Skin of body (tissue), 2 donors: Measurements from ENCODE around the gene WDR36. TPM values are rescaled to one million over a fixed set of nuclear protein-coding genes. Genes with fewer than 3 reads are reported as not detected.

Experiments
- DNase-seq: peaks from one replicate; lab custom pipeline; 2025; lab: John Stamatoyannopoulos, UW
- total RNA-seq: library from RNA; depleted of rRNA; stranded (reverse); fragments of >200 nt; gene quantifications from one replicate; pipeline ENCODE4 v1.2.3, GENCODE V29; 2014

Gene WDR36
- total RNA-seq, 1 donor from 2014 or later, result 33.7 TPM

DNA sequence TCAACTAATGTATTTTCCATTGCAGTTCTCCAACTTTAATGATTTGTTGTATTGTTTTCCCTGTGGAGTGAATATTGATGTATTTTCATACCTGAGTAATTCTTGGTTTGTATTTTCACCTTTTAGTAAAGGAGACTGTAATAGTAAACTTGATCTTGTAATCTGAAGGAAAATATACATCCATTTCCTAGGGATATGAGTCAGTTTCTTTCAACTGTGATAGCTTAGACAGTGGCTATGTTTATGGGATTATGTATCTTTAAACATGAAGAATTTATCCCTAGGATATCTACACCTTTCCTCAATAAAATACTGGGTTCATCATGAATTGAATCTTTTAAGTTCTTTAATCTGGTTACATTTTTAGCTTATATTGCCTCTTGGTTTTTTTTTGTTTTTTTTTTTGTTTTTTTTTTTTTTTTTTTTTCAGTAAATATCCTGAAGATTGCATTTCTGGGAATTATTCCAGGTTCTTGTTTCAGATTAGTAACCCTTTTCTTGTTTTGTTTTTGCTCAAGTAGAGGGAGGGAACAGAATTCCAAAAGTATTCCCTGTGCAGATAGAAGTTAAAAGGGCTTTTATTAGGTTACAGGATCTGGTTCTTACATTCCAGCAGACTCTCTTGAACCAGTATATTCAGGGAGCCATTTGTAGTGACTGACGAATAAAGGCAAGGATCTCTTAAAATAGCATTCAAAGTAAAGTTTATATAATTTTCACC lies 7.1 kb downstream of the WDR36 start:
- DNase-seq, result no peak

GRCh38 chr5:111106320-111106948 lies 14.3 kb downstream of the WDR36 start:
- no peak for DNase-seq

- DNase-seq, result no peak
Observed at GRCh38 chr5:111107371-111107770, 15.2 kb downstream of the WDR36 start.

DNA sequence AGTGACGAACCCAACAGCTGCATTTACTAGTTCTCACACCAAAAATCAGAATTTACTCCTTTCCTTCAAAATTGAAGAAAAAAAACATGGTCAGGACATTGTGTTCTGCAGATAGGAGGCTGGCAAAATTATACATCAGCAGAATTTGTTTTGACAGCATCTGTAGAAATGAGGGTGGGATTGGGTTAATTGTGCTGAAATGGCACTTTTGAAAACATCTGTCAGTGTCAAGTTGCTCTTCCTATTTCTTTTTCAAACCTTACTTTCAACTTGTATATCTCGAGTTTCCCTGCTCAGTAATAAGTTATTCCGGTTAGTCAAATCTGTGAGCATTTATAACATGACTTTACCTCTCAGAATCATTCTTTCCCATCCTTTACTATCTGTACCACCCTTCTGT lies 19.8 kb downstream of the WDR36 start:
- no peak for DNase-seq

GRCh38 chr5:111113678-111114077 lies 21.5 kb downstream of the WDR36 start:
- no peak for DNase-seq

DNA sequence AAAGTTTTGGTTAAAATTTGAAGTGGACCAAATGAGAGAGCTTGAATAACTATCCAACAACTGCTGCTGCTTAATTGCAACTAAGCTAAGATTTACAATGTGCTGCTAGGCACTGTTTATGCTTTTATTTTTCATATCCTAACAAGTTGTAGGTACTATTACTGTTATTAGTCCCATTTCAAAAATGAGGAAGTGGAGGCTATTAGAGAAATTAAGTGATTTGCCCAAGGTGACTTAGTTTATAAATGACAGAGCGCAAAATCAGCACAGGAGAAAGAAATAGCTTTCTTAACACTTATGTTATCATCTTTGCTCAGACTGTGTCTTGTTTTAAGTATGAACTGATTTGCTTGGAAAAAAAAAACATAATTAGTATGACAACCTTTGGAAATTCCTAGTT lies 23.1 kb downstream of the WDR36 start:
- DNase-seq, result no peak

DNA sequence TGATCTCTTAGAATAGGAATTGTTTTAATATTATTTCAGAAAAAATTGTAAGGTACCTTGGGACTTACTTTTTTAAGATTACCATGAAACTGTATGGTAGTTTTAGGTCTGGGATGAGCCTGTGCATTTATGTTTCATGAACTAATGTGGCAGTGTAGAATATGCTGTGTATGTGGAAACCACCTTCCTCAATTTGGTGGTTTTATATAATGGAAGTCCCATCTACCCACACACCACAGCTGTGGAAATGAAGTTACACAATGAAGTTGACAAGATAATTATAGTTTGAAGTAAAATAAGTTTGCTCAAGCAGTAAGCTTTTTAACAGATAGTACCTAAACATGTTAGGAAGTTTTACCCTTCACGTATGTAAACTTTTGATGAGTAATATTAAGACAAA lies 24.4 kb downstream of the WDR36 start:
- DNase-seq, result no peak

DNA sequence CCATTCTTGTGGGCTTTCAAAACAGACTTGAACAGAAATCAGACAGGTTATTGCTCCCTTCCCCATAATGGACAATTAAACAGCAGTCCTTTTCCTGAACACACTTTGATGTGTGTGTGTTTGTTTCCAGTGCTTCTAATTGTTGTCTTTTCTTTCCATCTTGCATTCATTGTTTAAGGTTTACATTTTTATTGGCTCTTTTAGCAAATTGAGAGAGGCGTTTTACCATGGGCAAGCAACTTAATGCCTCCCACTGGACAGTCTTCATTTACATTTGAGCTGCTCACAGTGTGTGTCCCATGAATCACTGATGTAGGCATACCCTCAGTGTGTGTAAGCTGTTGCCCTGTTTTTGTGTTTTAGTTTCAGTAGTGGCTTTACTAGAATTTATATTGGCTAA lies 25.0 kb downstream of the WDR36 start:
- DNase-seq, result no peak

DNA sequence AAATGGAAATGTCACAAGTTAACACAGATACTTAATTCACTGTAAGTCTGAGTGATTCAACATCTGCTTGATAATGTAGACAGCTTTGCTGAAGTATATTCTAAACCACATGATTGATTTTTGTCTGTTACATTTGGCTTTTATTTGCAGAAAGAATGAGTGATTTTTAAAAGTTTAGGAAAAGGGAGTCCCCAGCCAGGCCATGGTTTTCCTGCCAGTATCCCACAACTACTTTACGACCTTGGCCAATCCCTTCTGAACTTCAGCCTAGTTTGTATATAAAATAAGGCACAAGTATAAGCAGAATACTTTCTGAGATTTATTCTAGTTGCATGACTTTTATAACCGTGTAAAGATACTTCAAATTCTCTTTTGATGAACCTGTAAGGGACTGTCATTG lies 27.1 kb downstream of the WDR36 start:
- peak; percentile 4 for DNase-seq

GRCh38 chr5:111119856-111120255 lies 27.7 kb downstream of the WDR36 start:
- DNase-seq, result no peak

DNA sequence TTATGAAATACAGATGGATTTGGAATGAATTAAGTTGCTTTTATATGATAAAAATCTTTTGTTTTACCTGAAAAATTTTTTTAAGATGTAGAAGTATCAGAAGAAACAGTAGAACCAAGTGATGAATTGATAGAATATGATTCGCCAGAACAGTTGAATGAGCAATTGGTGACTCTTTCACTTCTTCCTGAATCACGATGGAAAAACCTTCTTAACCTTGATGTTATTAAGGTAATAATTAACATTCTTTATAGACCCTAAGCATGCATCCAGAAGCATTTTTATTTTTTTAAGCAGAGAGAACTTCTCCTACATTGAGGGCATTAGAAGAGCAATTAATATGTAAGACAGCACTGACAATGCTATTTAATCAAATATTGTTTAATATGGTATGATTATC lies 28.8 kb downstream of the WDR36 start:
- DNase-seq, result no peak

- DNase-seq, result no peak
Observed at GRCh38 chr5:111121926-111122325, 29.8 kb downstream of the WDR36 start.

DNA sequence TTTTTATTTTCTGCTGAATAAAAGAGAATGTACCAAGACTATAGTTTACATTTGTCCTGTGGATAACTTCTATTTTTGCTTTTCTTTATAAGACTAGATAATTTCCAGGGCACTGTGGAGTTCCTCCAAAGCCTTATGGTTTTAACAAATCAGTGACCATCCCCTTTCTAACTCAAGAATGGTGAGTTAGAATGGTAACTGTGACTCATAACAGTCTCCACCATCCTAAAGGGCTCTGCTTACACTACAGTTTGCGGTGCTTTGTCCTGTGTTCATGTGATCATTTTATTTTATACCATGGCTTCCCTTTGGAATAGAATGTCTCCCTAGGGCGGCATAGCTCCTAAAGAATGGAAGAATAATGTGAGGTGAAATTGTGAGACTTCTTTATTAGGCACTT lies 30.2 kb downstream of the WDR36 start:
- DNase-seq, result no peak

DNA sequence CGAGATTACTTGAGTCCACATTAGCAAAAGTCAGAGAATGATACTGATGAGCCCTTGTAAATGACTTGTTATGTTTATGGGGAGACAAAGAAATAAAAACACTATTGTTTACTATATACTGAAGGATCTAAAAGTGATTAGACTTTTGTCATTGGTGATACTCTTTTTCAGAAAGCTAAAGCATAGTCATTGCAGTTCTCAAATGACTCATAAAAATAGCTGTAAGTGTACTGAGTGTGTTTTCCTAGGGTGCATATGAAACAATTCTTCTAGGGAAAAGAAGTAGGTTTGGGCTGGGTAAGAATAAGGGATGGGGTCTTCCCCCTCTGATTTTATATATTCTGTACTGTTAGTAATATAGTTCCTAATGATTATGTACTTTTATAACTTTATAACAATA lies 32.6 kb downstream of the WDR36 start:
- DNase-seq, result no peak

DNA sequence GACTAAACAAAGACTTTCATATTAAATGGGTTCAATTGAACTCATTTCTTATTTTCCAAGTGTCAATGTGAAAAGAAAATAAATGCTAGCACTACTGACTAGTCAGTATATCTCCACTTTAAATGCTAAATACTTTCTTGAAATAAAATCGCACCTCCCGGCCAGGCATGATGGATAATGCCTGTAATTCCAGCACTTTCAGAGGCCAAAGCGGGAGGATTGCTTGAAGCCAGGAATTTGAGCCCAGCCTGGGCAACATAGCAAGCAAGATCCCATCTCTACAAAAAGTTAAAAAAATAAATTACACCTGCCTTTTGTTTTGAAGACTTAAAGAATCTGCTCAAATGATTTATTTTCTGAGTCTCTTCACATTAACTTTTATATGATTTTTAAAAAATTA lies 34.7 kb downstream of the WDR36 start:
- no peak for DNase-seq

DNA sequence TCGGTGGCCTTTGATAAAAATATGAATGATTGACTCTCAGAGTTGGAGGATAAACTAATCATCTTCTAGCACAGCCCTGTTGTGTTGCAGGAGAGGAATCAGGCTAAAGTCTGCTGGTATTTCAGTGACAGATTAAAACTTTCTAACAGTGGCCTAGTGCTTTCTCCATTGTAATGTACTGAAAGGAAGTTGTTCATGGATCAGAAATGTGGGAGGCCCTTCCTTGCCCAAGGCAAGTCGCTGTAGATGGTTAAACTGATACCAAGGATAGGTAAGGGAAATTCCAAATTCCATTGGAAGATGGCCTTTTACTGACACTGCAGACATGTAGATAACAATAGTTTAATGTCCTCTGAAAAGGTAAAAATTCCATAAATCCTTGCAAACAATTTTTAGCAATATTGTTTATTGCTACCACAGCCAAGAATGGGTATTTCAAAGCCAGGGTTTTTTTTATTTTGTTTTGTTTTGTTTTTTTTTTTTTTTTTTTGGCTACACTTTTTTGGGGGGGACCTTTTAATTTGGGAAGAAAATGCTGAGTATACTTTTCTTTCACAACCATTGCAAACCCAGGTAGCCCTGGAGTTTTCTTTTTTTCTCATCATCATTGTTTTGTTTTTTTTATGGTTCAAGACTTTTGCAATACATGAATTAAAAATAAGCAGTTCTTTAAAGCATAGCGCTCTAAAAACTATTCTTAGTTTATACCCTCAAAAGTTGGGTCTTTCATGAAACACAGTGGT lies 35.5 kb downstream of the WDR36 start:
- no peak for DNase-seq

- DNase-seq, result no peak
Observed at GRCh38 chr5:111129938-111130337, 37.8 kb downstream of the WDR36 start.

- no peak for DNase-seq
Observed at GRCh38 chr5:111131356-111131755, 39.2 kb downstream of the WDR36 start.

DNA sequence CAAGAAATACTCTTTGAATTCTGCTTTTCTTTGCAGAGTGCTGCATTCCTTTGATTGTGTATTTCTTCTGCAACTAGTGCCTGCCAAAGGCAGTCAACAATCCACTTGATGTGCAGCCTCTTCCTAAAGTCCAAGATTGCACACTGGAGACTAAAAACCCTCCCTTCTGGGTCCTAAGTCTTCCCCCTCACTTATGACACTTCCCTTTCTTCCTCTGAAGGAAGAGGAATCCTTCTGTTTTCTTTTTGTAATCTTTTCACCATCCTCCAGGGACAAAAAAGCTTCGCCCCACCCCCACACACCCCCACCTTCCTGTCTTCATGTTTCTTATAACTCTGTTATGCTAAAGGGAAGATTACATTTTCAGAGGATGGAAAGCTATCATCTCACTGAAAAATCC lies 39.9 kb downstream of the WDR36 start:
- no peak for DNase-seq

DNA sequence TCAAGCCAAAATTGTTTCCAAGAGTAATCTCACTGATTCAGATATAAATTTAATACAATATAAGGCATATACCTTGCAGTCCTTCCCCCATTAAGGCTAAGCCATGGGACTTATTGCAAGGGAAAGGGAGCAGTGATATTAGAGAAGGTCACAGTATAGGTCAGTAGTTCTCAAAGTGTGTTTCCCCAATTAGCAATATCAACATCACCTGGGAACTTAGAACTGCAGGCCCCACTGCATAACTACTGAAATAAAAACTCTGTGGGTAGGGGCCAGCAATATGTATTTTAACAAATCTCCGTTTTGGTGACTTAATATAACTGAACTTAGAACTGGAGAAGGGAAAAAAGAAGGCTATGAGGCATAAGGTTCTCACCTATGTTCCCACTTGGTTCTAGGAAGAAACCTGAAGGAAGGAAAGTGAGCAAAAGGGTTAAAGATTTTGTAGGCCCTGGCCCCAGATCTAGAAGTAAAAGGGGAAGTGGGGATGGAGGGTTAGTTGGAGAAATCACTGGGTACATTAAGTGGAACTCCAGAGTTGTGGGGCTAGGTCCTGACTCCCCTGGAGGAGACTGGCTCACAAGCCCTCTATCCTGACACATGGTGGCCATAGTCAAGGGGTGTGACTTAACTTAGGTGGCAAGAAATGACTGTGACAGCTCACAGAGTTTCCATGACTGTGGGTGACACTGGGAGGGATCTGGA lies 40.7 kb downstream of the WDR36 start:
- DNase-seq, result no peak

GRCh38 chr5:111133436-111133751 lies 41.2 kb downstream of the WDR36 start:
- DNase-seq, result no peak

- DNase-seq, result peak; percentile 87
Observed at GRCh38 chr5:111134087-111134486, 41.9 kb downstream of the WDR36 start.
